ENCODE data around the gene BIVM. TPM values are rescaled to one million over a fixed set of nuclear protein-coding genes. Genes with fewer than 3 reads are reported as not detected.

The BIVM gene
- total RNA-seq, 1 experiment from 2014 or later, result 31.8 TPM

DNA sequence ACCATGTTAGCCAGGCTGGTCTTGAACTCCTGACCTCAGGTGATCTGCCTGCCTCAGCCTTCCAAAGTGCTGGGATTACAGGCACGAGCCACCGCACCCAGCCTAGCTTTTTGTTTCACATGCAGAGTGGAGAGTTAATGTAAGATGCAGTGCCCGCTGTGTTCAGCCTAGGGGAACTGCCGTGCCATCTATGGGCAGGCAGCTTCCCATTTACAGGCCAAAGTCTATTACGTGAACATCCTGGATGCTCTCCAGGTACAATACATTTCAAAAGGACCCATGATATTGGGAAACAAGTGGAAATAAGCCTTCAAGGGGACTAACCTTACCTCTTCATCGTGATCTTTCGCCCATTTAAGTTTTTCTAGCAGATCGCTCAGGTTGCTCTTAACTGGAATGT is 10.2 kb upstream of the BIVM start:
- DNase-seq (ENCODE audit: low spot score), result no peak

DNA sequence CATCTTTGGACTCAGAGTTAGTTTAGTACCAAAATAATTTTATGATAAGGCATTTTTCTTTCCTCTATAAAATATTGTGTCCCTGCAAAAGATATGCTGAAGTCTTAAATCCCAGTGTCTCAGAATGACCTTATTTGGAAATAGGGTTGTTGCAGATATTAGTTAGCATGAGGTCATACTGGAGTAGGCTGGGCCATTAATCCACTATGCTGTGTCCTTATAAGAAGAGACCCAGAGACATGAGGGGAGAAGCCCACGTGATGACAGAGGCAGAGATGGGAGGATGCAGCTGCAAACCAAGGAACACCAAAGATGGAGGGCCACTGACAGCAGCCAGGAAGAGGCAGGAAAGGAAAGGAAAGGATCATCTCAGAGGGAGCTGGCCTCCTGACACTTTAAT is 6.5 kb upstream of the BIVM start:
- DNase-seq (ENCODE audit: low spot score), result no peak

DNA sequence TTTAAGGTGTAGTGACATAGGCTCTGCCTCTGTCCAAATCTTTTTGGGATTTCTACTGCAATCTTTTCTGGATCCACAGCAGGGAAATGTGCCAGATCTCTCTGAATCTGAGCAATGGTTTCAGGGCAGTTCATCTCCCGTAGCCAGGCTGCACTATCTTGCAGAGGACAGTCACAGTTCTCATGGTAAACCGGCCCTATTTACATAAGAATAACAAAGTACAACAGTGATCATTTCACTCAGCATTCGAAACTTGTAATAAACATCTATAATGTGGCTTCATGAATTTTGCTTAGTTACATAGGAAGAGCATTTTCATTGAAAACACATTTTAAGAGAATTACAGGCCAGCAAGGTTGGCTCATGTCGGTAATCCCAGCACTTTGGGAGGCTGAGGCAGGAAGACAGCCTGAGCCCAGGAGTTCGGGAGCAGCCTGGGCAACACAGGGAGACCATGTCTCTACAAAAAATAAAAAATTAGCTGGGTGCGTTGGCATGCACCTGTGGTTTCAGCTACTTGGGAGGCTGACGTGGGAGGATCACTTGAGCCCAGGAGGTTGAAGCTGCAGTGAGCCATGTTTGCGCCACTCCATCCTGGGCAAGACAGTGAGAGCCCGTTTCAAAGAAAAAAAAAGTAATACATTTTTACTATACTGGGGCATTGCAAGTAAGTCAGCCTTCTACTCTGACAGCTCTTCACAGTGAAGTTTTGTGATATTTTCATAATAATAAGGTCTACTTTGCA is 5.1 kb upstream of the BIVM start:
- no peak for DNase-seq (ENCODE audit: low spot score)

DNA sequence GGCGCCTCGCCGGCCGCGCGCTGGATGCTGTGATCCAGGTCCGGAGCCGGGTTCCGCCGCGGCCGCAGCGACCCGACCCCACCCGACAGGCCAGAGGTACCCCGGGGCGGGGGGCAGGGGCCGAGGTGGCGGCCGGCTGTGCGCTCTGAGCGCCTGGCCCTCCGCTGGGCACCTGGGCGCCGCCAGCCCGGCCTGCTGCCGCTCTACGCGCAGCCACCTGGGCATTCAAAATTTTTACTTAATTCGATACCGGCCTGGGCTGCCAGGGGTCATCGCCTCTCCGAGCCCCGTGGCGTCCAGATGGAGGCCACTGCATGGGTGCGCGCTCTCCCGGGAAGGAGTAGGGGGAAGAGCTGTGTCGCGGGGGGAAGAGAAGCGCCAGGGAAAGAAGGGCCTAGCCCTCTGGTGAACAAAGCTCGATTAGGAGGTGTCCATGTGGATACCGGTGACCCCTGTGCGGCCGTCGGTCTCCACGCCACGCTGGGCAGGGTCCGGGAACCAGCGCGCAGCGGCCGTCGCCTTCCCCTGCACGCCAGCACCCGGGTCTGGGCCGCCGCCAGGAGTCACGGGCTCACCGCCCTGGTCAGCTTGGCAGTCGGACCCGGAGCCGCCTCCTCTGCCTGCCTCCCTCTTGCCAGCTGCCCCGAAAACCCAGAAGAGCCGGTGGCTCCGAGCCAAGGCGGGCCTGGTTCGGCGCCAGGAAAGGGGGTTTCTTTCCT is 666 bp downstream of the BIVM start:
- DNase-seq (ENCODE audit: low spot score), result no peak

DNA sequence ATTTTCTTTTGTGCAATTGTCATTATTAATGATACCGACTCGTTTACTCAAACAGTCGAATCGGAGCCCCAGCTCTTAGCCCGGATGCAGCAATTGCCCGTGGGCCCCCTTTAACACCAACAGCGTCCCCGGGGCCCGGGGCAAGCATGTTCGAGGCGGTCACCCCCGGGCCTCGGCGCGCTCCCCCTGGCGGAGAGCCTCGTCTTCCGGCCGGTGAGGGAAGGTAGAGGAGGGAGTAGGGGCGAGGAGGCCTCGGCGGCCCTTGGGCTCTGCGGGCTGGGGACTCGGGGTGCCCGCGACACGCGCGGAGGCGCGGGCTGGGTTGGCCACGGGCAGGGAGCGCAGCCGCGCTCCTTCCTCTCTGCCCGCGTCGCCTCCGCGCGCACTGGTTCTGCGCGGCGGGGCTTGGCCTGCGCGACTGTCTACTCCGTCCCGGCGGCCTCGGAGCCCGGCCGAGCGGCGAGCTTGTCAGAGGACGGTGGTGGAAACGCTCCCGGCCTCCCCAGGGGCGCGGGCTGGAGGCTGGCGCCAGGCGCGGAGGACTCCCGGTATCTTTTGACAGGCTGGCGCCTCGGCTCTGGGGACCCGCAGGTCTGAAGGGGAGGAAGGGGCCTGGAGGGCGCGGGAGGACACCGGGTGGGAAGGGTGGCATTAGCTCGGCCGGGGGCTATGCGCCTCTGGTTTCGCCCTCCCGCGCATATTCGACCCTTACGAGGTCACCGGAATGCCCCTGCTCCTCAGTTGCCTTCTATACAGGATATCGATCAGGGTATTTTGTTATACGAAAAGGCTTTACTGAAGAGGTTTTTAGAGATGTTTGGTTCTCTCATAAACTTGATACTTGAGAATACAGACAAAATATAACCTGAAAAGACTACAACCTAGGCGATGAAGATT is 1.5 kb downstream of the BIVM start:
- DNase-seq (ENCODE audit: low spot score), result peak; percentile 57

DNA sequence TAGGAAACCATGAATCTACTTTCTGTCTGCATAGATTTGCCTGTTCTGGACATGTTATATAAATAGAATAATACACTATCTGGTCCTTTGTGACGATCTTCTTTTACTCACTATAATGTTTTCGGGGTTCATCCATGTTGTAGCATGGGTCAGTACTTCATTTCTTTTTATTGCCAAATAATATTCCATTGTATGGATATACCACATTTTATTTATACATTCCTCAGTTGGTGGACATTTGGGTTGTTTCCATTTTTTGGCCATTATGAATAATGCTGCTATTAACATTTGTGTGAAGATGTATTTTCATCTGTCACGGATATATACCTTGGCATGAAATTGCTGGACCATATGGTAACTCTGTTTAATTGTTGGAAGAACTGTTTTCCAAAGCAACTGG is 6.8 kb downstream of the BIVM start:
- DNase-seq (ENCODE audit: low spot score), result no peak

DNA sequence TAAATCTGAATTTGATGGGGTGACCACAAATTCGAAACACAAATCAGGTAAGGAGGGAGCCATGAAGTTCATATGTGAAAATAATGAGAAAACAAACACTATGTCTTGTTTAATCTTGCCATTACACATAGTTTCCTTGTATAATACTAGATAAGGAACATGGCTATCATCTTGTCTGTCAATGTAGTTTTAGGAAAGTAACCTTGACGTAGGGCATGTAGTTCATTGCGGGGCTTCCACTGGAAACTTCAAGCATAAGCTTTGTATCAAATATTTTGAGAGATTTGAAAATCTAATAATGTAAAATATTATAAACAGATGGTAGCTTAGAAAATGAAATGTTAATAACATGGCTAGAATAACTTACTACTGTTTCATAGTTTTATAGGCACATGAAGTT is 8.8 kb downstream of the BIVM start:
- DNase-seq (ENCODE audit: low spot score), result no peak

DNA sequence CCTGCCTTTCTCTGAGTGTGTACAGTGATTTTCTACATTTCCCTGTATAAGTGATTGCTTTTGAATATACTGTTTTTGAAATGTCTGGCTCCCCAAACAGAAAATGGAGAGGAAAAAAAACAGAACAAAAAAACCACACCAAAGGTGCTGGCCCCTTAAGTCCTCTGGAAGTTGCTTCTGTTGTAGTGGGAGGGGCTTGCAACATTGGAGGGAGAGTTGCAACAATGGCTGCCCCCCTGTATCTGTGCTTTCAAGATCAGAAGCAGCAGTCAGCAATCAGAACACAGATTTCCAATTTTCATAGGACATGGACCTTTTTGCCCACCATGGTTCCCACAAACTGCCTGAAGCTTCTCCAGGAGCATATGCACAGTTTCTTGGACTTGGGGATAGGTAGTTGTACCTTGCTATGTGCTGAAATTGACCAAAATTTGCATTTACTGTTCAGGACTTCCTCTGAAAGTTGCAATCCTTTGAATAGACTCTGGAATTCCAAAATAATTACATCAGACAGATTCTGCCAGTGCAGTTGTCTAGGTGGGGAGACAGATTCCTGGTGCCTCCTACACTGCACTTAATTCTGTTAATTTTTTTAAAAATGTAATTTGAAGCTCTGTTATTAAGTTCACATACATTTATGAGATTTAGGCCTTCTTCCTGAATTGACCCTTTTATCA is 13.8 kb downstream of the BIVM start:
- no peak for DNase-seq (ENCODE audit: low spot score)

DNA sequence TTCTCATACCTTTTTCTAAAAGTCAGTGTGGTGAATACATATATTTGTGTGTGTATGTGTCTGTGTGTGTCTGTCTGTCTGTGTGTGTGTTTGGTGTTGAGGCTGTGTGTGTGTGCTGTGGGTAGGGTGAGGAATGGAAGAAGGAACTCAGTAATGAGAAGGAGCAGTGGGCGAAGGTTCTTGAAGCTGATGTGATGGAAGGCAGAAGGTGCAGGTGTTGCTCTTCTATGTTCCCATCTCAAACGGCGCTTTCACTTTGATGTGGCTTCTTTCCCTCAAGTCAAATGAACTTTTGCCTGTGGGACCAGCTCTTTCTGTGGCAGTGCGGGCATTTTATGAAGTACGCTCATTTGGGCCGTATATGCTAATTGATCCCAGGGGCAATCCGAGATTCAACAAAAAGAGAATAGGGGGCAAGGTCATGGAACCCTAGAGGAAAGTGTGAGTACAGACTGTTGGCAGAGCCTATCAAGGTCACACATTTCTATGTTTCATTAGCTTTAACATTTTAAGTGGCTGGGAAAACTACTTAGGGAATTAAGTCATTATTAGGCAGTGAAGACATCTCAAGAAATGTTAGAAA is 15.2 kb downstream of the BIVM start:
- no peak for DNase-seq (ENCODE audit: low spot score)

DNA sequence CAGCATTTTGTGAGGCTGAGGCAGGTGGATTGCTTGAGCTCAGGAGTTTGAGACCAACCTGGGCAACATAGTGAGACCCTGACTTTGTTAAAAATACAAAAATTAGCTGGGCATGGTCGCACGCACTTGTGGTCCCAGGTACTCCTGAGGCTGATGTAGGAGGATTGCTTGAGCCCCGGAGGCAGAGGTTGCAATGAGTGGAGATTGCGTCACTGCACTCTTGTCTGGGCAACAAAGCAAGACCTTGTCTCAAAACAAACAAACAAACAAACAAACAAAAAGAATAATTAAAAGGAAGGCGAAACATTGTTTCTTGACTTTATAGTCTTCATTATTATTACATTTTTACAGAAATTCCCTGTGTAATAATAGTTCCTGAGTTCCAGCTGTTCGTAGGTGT is 15.9 kb downstream of the BIVM start:
- DNase-seq (ENCODE audit: low spot score), result no peak

DNA sequence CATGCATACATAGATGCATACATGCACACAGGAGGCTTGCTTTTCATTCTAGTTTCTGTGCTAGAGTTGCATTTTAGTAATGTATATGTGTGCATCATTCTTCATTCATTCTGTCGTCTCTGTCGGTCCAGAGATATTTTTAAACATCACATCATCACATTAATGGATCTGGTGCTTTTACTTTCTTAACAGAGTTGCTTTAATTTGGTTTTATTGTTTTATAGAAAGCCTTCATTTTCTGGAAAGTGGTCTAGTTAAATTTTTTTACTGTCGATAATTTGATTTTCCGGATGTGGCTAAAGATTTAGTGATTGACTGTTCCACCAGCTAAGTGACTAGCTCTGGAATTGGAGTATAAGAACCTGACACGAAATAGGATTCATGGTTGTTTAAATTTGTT is 16.9 kb downstream of the BIVM start:
- no peak for DNase-seq (ENCODE audit: low spot score)

DNA sequence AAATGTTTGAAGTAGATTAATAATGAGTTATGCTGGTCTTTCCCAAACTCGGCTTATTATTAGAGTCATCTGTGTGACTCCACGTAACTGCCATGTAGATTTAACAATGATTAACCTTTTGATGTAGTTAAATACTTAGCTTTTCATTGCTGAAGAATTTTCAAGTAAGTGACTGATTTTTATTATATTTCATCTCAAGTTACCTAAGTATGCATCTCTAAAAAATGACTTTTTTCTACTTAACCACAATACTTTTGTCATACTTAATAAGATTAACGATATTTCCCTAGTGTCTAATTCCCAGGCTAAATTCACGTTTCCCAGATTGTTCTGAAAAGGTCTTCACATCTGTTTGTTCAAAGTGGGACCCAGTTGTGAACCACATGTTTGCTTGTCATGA is 17.8 kb downstream of the BIVM start:
- no peak for DNase-seq (ENCODE audit: low spot score)

DNA sequence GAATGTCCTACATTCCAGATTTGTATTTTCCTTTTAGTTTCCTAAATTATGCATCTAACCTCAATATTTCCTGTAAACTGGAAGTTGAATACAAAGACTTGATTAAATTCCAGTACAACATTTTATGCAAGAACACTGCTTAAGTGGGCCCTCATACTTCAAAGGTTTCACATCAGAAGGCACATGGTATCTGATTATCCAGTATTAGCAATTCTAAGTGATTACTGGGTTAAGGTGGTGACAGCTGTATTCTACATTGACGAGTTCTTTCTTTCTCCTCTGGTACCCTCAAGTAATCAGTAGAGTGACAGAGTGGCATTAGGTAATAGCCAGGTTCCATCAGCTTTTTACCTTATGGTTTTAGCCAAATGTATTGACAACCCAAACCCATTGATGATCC is 18.3 kb downstream of the BIVM start:
- DNase-seq (ENCODE audit: low spot score), result no peak

DNA sequence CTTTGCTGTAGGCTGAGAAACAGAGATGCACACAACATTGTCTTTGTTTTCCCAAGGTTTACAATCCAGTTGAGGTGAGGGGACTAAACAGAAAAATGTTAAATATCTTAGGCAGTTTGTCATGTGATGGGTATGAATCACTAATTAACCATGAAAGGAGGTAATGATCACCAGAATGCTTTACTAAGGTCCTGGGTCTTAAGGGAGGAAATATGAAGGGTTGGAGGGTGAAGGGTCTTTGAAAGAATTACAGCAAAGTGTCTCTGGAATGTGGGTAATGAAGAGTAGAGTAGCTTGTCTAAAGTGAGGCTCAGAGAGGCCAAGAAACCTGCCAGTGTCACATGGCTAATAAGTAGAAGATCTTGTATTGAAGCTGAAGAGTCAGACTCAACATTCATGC is 19.0 kb downstream of the BIVM start:
- DNase-seq (ENCODE audit: low spot score), result no peak

DNA sequence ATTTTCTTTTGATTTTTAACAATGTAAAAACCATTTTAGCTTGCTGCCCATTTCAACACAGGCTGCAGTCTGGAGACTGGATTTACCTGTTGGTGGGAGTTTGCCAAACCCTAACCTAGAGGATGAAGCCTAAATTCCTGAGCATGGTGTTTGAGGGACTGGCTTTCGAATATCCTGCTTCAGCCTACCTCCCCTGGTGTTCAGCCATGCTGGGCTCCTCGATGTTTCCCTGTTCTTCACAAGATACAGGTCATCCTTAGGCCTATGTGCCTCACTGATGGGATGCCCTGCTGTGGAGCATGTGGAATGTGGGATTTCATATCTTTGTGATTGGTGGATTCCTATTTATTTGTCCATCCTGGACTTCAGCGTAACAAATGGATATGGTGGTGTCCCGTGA is 26.5 kb downstream of the BIVM start:
- DNase-seq (ENCODE audit: low spot score), result no peak

DNA sequence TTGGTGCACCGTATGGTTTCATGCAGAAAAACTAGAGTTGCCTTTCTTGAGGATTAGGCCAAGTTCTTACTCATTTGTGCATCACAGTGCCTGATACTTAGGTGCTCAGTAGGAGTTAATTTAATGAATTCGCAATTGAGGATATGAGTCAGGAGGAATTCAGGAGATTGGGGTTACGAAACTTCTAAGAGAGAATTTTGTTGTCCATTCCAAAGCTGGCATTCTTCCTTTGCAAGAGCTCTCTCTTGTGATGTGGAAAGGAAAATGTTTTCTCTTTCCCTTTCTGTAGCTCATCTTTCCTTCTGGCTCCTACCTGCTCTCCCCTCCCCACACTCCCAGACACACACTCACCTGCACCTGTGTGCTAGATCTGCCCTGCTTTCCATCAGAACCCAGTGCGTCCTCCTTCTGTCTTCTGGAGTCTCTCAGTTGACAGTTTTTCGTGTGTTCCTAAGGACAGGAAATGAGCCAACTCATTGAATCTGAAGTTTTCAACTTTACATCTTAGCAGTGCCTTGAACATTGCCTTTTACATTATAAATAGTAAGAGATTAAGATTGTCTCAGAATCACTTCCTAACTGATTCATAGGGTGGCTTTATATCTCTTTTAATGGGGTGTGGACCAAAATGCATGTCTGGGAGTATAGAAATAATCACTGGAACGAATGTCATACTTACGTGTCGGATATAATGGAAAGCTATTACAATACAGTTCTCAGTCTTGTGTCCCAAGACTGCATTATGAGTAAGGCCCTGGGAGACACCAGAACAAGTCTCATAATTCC is 27.2 kb downstream of the BIVM start:
- DNase-seq (ENCODE audit: low spot score), result peak; percentile 93

DNA sequence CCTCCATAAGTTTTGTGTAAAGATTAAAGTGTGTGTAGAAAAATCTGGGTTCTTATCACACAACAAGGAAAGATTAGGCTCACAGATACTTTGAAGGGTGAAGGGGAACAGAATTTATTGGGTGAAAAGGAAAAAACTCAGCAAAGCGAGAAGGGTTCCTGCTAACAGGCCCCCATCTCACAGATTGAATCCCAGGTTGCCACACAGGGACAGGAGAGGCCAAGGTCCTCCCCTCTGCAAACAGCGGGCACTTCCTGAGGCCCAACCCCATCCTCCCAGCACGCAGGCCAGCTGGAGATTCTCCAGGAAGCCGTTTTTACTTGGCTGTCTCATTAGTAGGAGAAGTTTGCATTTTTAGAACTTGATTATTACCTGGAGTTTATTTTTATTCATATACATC is 31.7 kb downstream of the BIVM start:
- DNase-seq (ENCODE audit: low spot score), result peak; percentile 39

DNA sequence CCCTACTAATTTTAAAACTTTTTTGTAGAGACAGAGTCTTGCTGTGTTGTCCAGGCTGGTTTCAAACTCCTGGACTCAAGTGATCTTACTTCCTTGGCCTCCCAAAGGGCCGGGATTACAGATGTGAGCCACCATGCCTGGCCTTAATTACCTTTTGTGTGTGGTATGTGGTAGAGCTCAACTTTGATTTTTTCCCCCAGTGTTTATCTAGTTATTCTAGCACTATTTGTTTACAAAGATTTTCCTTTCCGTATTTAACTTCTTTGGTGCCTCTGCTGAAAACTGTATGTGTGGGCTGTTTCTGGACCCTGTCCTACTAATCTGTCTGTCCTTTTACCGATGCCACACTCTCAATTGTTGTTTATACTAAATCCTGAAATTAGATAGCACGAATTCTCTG is 37.6 kb downstream of the BIVM start:
- no peak for DNase-seq (ENCODE audit: low spot score)

DNA sequence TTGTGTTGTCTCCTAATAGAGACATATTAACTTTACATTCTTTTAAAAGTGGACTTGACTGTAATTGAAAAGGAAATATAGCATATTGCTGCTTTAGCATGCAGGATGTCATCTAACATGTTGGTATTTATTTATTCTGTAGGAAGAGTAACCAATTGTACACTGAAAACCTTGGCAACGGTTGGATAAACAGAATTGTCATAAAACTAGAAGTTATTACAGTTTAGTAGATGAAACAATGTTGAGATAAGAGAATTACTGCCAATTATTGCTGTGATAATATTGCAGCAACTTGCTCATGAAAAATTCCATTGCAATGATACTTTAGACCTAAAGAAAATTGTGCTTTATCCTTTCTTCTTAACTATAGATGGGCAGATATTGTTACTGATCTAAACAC is 39.4 kb downstream of the BIVM start:
- DNase-seq (ENCODE audit: low spot score), result no peak

DNA sequence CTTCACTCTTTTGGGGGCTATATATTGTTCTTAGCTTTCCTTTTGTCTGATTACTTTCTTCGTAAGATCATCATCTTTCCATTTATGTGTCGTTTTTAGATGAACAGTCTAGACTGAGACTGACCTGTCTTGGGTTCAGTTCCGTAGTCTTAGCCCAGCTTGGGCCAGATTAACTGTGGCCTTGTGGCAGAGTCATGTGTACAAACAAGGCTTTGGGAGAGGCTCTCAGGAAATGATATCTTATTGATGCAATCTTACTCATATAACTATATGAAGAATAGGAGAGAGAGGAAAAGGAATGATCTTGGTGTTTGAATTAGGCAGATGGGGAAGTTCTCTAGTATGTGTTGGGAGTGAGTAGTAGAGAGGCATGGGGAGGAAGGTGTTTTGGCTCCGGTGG is 40.1 kb downstream of the BIVM start:
- no peak for DNase-seq (ENCODE audit: low spot score)

DNA sequence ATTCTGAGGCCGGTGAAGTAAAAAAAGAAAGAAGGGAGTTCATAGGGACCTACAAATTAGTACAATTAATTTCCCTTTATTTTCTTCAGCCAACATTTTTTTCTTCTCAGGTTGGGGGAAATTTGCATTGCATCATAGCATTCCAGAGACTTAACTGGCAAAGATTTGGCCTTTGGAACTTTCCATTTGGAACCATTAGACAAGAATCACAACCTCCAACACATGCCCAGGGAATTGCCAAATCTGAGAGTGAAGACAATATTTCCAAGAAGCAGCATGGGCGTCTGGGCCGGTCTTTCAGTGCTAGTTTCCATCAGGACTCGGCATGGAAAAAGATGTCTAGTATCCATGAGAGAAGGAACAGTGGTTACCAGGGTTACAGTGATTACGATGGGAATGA is 40.5 kb downstream of the BIVM start:
- no peak for DNase-seq (ENCODE audit: low spot score)

All from A172 (cell line).